Measurements from ENCODE around the gene RNF150. TPM values are rescaled to one million over a fixed set of nuclear protein-coding genes. Genes with fewer than 3 reads are reported as not detected.

RNF150 gene
- total RNA-seq, 4 donors from 2014 or later: 1.6 to 21.2 (median 4.9) TPM

GRCh38 chr4:141004823-141005222 lies 128.4 kb downstream of the RNF150 start:
- in situ Hi-C loops (cut with MboI; ENCODE audit: low sequenced_read_pairs in 4 of 4): no loop called here
- Histone ChIP-seq H3K27me3 (no peaks in the 10 kb centered on the region), H3K4me1 (peaks cover 8 to 24% of the 10 kb centered on the region in 2 donors), H3K9me3 (no peaks in the 10 kb centered on the region), H3K36me3 (no peaks in the 10 kb centered on the region), H3K4me3 (no peak overlapping the region), H3K27ac (no peak overlapping the region)
- DNase-seq (no peak), ATAC-seq (no peak)
- intact Hi-C loops (cut with DNase I; ENCODE audit: low total_unique reads): no loop called here
- TF ChIP-seq CTCF (IDR thresholded peaks at IDR 0.05 in 4 of 5, conservative IDR thresholded peaks at IDR 0.05 in 1 of 5): no peak
- TF ChIP-seq POLR2A (IDR thresholded peaks at IDR 0.05): no peak

- TF ChIP-seq CTCF (IDR thresholded peaks at IDR 0.05 in 4 of 5, conservative IDR thresholded peaks at IDR 0.05 in 1 of 5) (no peak), POLR2A (IDR thresholded peaks at IDR 0.05) (no peak)
- H3K4me3 ChIP-seq: no peak overlapping the region
- peak overlapping the region in 2 of 4 donors; percentile 46 to 70 for H3K27ac ChIP-seq
- H3K4me1 ChIP-seq: peaks cover 8 to 32% of the 10 kb centered on the region in 2 donors
- no peak for ATAC-seq
- no peak for DNase-seq
- H3K36me3 ChIP-seq: no peaks in the 10 kb centered on the region
- intact Hi-C loops (cut with DNase I; ENCODE audit: low total_unique reads) (no loop called here), in situ Hi-C loops (cut with MboI; ENCODE audit: low sequenced_read_pairs in 4 of 4) (no loop called here)
- H3K9me3 ChIP-seq: no peaks in the 10 kb centered on the region
- H3K27me3 ChIP-seq: no peaks in the 10 kb centered on the region
Observed at GRCh38 chr4:141003193-141003592, 130.1 kb downstream of the RNF150 start.

DNA sequence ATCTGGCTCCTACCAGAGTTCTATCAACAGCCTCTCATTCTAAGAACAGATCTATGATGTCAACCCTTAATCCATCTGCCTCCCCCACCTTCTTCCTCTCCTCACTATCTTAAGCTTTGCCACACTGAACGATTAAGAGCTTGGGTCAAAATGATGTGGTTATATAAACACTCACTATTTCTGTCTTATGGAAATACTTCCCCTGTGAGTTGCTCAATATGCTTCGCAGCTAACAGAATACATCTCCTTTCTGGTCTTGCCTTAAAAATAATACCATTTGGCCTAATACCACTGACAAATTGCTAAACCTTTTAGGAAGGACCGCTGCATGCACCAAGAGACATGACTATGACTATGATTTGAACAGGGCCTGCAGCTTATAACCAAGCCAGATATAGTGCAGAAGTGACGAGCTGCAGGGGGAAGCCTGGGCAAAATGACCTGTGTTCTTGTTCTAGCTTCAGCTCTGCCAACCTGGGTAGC lies 130.9 kb downstream of the RNF150 start:
- in situ Hi-C loops (cut with MboI; ENCODE audit: low sequenced_read_pairs in 4 of 4) (no loop called here), intact Hi-C loops (cut with DNase I; ENCODE audit: low total_unique reads) (no loop called here)
- peak overlapping the region in 1 of 4 donors; percentile 23 for H3K4me3 ChIP-seq

GRCh38 chr4:140996766-140997165 lies 136.5 kb downstream of the RNF150 start:
- H3K4me1 ChIP-seq: peaks cover 11 to 28% of the 10 kb centered on the region in 2 donors
- no peaks in the 10 kb centered on the region for H3K9me3 ChIP-seq
- in situ Hi-C loops (cut with MboI; ENCODE audit: low sequenced_read_pairs in 4 of 4) (no loop called here), intact Hi-C loops (cut with DNase I; ENCODE audit: low total_unique reads) (no loop called here)
- DNase-seq: no peak
- no peaks in the 10 kb centered on the region for H3K36me3 ChIP-seq
- H3K4me3 ChIP-seq: no peak overlapping the region
- no peak for ATAC-seq
- H3K27ac ChIP-seq: no peak overlapping the region
- TF ChIP-seq POLR2A (IDR thresholded peaks at IDR 0.05) (no peak), CTCF (IDR thresholded peaks at IDR 0.05 in 4 of 5, conservative IDR thresholded peaks at IDR 0.05 in 1 of 5) (no peak)
- H3K27me3 ChIP-seq: no peaks in the 10 kb centered on the region

More for the DNA sequence above, 130.9 kb downstream of the RNF150 start:
- ATAC-seq (peak; percentile 39 to 72), DNase-seq (no peak)
- TF ChIP-seq POLR2A (IDR thresholded peaks at IDR 0.05) (no peak), CTCF (IDR thresholded peaks at IDR 0.05 in 4 of 5, conservative IDR thresholded peaks at IDR 0.05 in 1 of 5) (no peak)
- Histone ChIP-seq H3K9me3 (no peaks in the 10 kb centered on the region), H3K4me1 (peaks cover 8 to 32% of the 10 kb centered on the region in 2 donors), H3K27me3 (no peaks in the 10 kb centered on the region), H3K36me3 (no peaks in the 10 kb centered on the region), H3K27ac (peak overlapping the region; percentile 20 to 70 (median 44))

DNA sequence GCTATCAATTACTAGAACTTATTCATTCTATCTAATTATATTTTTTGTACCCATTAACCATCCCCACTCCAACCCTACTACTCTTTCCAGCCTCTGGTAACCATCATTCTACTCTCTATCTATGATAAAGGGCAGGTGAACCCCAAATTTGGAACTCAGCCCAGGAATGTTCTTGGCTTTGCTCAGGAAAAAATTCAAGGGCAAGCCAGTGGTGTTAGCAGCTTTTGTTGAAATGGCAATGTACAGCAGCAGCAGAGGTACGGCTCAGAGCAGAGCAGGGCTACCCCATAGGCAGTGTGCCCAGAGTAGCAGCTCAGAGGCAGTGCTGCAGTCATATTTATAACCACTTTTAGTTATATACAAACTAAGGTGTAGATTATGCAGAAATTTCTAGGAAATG lies 138.2 kb downstream of the RNF150 start:
- H3K4me1 ChIP-seq: peaks cover 11 to 21% of the 10 kb centered on the region in 2 donors
- intact Hi-C loops (cut with DNase I; ENCODE audit: low total_unique reads): no loop called here

More for the DNA sequence above, 138.2 kb downstream of the RNF150 start:
- DNase-seq: no peak
- TF ChIP-seq POLR2A (IDR thresholded peaks at IDR 0.05) (no peak), CTCF (IDR thresholded peaks at IDR 0.05 in 4 of 5, conservative IDR thresholded peaks at IDR 0.05 in 1 of 5) (no peak)
- Histone ChIP-seq H3K9me3 (no peaks in the 10 kb centered on the region), H3K27me3 (no peaks in the 10 kb centered on the region), H3K4me3 (no peak overlapping the region), H3K27ac (no peak overlapping the region), H3K36me3 (no peaks in the 10 kb centered on the region)
- in situ Hi-C loops (cut with MboI; ENCODE audit: low sequenced_read_pairs in 4 of 4): no loop called here
- no peak for ATAC-seq
